Stimulated activated CD8-positive, alpha-beta memory T cell treated with anti-CD3 and anti-CD28 coated beads, Interleukin-15, amount 100 ng/mL, for 1 hour (primary cell): ENCODE data around the gene PHACTR4.
"Not testable (repeated sequence)": the region's sequence is repeated elsewhere in the genome, so short reads cannot be mapped to it uniquely, and the experiment has no call there.

Experiments used
- DNase-seq: peaks from one replicate; pipeline ENCODE4 v3.0.0-alpha.2; 2020; ENCODE audit warnings: low read depth

The PHACTR4 gene

GRCh38 chr1:28522537-28522936 lies 153.0 kb downstream of the PHACTR4 start:
- not testable (repeated sequence) for DNase-seq

- not testable (repeated sequence) for DNase-seq
Measured at GRCh38 chr1:28525002-28525642, 155.6 kb downstream of the PHACTR4 start.

- DNase-seq, result no peak
Measured at GRCh38 chr1:28526886-28527285, 157.3 kb downstream of the PHACTR4 start.

GRCh38 chr1:28530456-28530855 lies 160.9 kb downstream of the PHACTR4 start:
- no peak for DNase-seq

GRCh38 chr1:28534671-28535070 lies 165.1 kb downstream of the PHACTR4 start:
- no peak for DNase-seq

GRCh38 chr1:28535180-28535579 lies 165.6 kb downstream of the PHACTR4 start:
- no peak for DNase-seq

- DNase-seq, result no peak
Measured at GRCh38 chr1:28537457-28538199, 168.1 kb downstream of the PHACTR4 start.

GRCh38 chr1:28538286-28538685 lies 168.7 kb downstream of the PHACTR4 start:
- DNase-seq, result no peak

- no peak for DNase-seq
Measured at GRCh38 chr1:28540651-28541050, 171.1 kb downstream of the PHACTR4 start.

GRCh38 chr1:28541414-28542015 lies 172.0 kb downstream of the PHACTR4 start:
- DNase-seq, result not testable (repeated sequence)

GRCh38 chr1:28545246-28545628 lies 175.7 kb downstream of the PHACTR4 start:
- no peak for DNase-seq

GRCh38 chr1:28548318-28548717 lies 178.8 kb downstream of the PHACTR4 start:
- DNase-seq, result no peak
